Esophagus squamous epithelium (tissue), 5 donors: ENCODE measurements around the gene HSD17B3. TPM values are rescaled to one million over a fixed set of nuclear protein-coding genes. Genes with fewer than 3 reads are reported as not detected.

Source experiments
- DNase-seq: peaks from one replicate; lab custom pipeline; 2025; lab: John Stamatoyannopoulos, UW
- H3K27ac ChIP-seq, 4 donors: fragments of 200-600 bp; sonication (generic); one replicate each; pipeline ENCODE4 v1.5.1; 2016 to 2019; ENCODE audit warnings: mild to moderate bottlenecking in 1 of 4
- H3K27me3 ChIP-seq, 4 donors: fragments of 200-600 bp; sonication (generic); 1 replicate in 3 of 4; 2 replicates in 1 of 4; pipeline versions ENCODE4 v1.5.1 to v1.6.0; 2017 to 2021; ENCODE audit warnings: antibody characterized with exemption in 1 of 4
- H3K36me3 ChIP-seq, 3 donors: fragments of 200-600 bp; sonication (generic); one replicate each; pipeline ENCODE4 v1.5.1; 2016 to 2019
- H3K4me1 ChIP-seq, 3 donors: fragments of 200-600 bp; sonication (generic); one replicate each; pipeline ENCODE4 v1.5.1; 2017 to 2019
- H3K4me3 ChIP-seq, 4 donors: fragments of 200-600 bp; sonication (generic); 1 replicate in 3 of 4; 2 replicates in 1 of 4; pipeline ENCODE4 v1.5.1; 2016 to 2019; ENCODE audit warnings: mild to moderate bottlenecking in 2 of 4, moderate library complexity in 1 of 4
- H3K9me3 ChIP-seq, 3 donors: fragments of 200-600 bp; sonication (generic); one replicate each; pipeline ENCODE4 v1.5.1; 2016 to 2019
- CTCF ChIP-seq, 6 experiments: fragments of 450-650 bp in 4 of 6; fragments of 200-600 bp in 2 of 6; sonication (generic) in 2 of 6; IDR thresholded peaks; one replicate each; pipeline ENCODE4 v1.5.1; 2016 to 2019; ENCODE audit warnings: antibody characterized with exemption in 6 of 6, mild to moderate bottlenecking in 4 of 6, moderate library complexity in 4 of 6
- POLR2A ChIP-seq, 4 donors: fragments of 450-650 bp; IDR thresholded peaks; one replicate each; pipeline ENCODE4 v1.6.1; 2017; ENCODE audit warnings: antibody characterized with exemption in 4 of 4, mild to moderate bottlenecking in 4 of 4, moderate library complexity in 3 of 4
- WGBS, 2 donors: methylation state at CpG; one replicate each; pipeline ENCODE4 v1.1.5; 2018; 5-methylcytosine and 5-hydroxymethylcytosine counted together
- intact Hi-C: fragments of 100-400 bp; cut with DNase I; formaldehyde crosslinking; loops from one replicate; pipeline ENCODE4 v1.15.0; 2022
- total RNA-seq, 4 donors: library from RNA; depleted of rRNA; stranded (reverse); fragments of >200 nt; gene quantifications; one replicate each; pipeline ENCODE4 v1.1.0, GENCODE V29; 2016
- donor health status: DM: yes; HTN: yes; CAD: no.

Gene HSD17B3
- total RNA-seq, 4 donors from 2014 or later: 0.38 TPM; not detected in 3

GRCh38 chr9:96293498-96294158 is 8.3 kb downstream of the HSD17B3 start:
- Histone ChIP-seq H3K36me3 (no peaks in the 10 kb centered on the region), H3K4me3 (no peak overlapping the region), H3K27ac (no peak overlapping the region), H3K4me1 (no peaks in the 10 kb centered on the region), H3K27me3 (no peaks in the 10 kb centered on the region), H3K9me3 (no peaks in the 10 kb centered on the region)
- TF ChIP-seq POLR2A (IDR thresholded peaks at IDR 0.05): no peak
- TF ChIP-seq CTCF (IDR thresholded peaks at IDR 0.05): no peak
- intact Hi-C loops: no loop called here
- 49 to 53% methylated on average over 3 of the region's 3 CpGs for WGBS, 2 donors
- no peak for DNase-seq

GRCh38 chr9:96289392-96289791 is 12.6 kb downstream of the HSD17B3 start:
- Histone ChIP-seq H3K4me3 (no peak overlapping the region), H3K9me3 (no peaks in the 10 kb centered on the region), H3K4me1 (no peaks in the 10 kb centered on the region), H3K27me3 (no peaks in the 10 kb centered on the region), H3K36me3 (no peaks in the 10 kb centered on the region), H3K27ac (no peak overlapping the region)
- intact Hi-C loops: no loop called here
- WGBS, 2 donors: 88 to 95% methylated on average over 2 of the region's 2 CpGs
- DNase-seq: no peak
- TF ChIP-seq CTCF (IDR thresholded peaks at IDR 0.05) (no peak), POLR2A (IDR thresholded peaks at IDR 0.05) (no peak)

- no peak for DNase-seq
- Histone ChIP-seq H3K36me3 (no peaks in the 10 kb centered on the region), H3K9me3 (no peaks in the 10 kb centered on the region), H3K4me1 (peaks cover 0 to 13% (median 0%) of the 10 kb centered on the region in 3 donors), H3K27me3 (no peaks in the 10 kb centered on the region), H3K4me3 (no peak overlapping the region), H3K27ac (no peak overlapping the region)
- WGBS, 2 donors: 37 to 63% methylated on average over 4 to 6 of the region's 6 CpGs
- intact Hi-C loops: no loop called here
- no peak for TF ChIP-seq CTCF (IDR thresholded peaks at IDR 0.05)
- no peak for TF ChIP-seq POLR2A (IDR thresholded peaks at IDR 0.05)
These were observed 20.3 kb downstream of the HSD17B3 start for GRCh38 chr9:96281641-96282040.

GRCh38 chr9:96279932-96280331 is 22.0 kb downstream of the HSD17B3 start:
- no peak overlapping the region for H3K4me3 ChIP-seq
- intact Hi-C loops: no loop called here
- no peaks in the 10 kb centered on the region for H3K36me3 ChIP-seq
- peaks cover 0 to 13% (median 0%) of the 10 kb centered on the region in 3 donors for H3K4me1 ChIP-seq
- H3K27me3 ChIP-seq: no peaks in the 10 kb centered on the region
- H3K27ac ChIP-seq: no peak overlapping the region
- DNase-seq: no peak
- peaks cover 0 to 9% (median 9%) of the 10 kb centered on the region in 3 donors for H3K9me3 ChIP-seq
- TF ChIP-seq CTCF (IDR thresholded peaks at IDR 0.05) (no peak), POLR2A (IDR thresholded peaks at IDR 0.05) (no peak)
- WGBS, 2 donors: 58 to 80% methylated on average over 1 to 6 of the region's 8 CpGs

- H3K27me3 ChIP-seq: no peaks in the 10 kb centered on the region
- H3K4me3 ChIP-seq: no peak overlapping the region
- H3K27ac ChIP-seq: no peak overlapping the region
- TF ChIP-seq CTCF (IDR thresholded peaks at IDR 0.05) (no peak), POLR2A (IDR thresholded peaks at IDR 0.05) (no peak)
- H3K9me3 ChIP-seq: peaks cover 0 to 24% (median 16%) of the 10 kb centered on the region in 3 donors
- peaks cover 0 to 3% (median 0%) of the 10 kb centered on the region in 3 donors for H3K4me1 ChIP-seq
- no peaks in the 10 kb centered on the region for H3K36me3 ChIP-seq
- no peak for DNase-seq
- WGBS, 2 donors: 70 to 80% methylated on average over 2 of the region's 2 CpGs
- intact Hi-C loops: no loop called here
These were observed 27.0 kb downstream of the HSD17B3 start for GRCh38 chr9:96274939-96275338.
